Stimulated activated CD8-positive, alpha-beta memory T cell treated with anti-CD3 and anti-CD28 coated beads, Interleukin-4, amount 100 ng/mL, for 1 hour (primary cell): Measurements from ENCODE around the gene MAN2B2.
"Not testable (repeated sequence)": the region's sequence is repeated elsewhere in the genome, so short reads cannot be mapped to it uniquely, and the experiment has no call there.

ENCODE experiments used
- DNase-seq, 2 donors: peaks; one replicate each; pipeline ENCODE4 v3.0.0-alpha.2; 2020; ENCODE audit warnings: low read depth in 2 of 2, low spot score in 1 of 2

MAN2B2 gene

GRCh38 chr4:6665320-6665654, 90.3 kb downstream of the MAN2B2 start:
- DNase-seq = no peak

- DNase-seq = no peak
Observed at GRCh38 chr4:6668391-6668790, 93.4 kb downstream of the MAN2B2 start.

- no peak for DNase-seq
Observed at GRCh38 chr4:6671648-6672047, 96.7 kb downstream of the MAN2B2 start.

- DNase-seq = no peak
Observed at GRCh38 chr4:6672131-6672530, 97.1 kb downstream of the MAN2B2 start.

GRCh38 chr4:6672541-6673190, 97.7 kb downstream of the MAN2B2 start:
- DNase-seq = not testable (repeated sequence)
